ENCODE measurements around the gene NAPG. TPM values are rescaled to one million over a fixed set of nuclear protein-coding genes. Genes with fewer than 3 reads are reported as not detected.
A peak's percentile ranks its signal among the peaks of the same experiment; 100 is the strongest.

NAPG gene
- total and polyA plus RNA-seq, 5 experiments from 2014 or later: 12.8 to 34.8 (median 14.7) TPM

- no peak for ATAC-seq
- POLR2A ChIA-PET: no interaction called here
- Mint-ChIP-seq H3K27ac (no peak overlapping the region), H3K4me1 (peaks cover 0 to 8% (median 0%) of the 10 kb centered on the region in 4 donors), H3K36me3 (no peaks in the 10 kb centered on the region), H3K4me3 (no peak overlapping the region), H3K27me3 (peaks cover 16 to 51% (median 24%) of the 10 kb centered on the region in 5 donors), H3K9me3 (peaks cover 0 to 3% (median 0%) of the 10 kb centered on the region in 9 donors)
- DNase-seq: no peak
These were observed 7.1 kb upstream of the NAPG start for GRCh38 chr18:10518595-10519255.

GRCh38 chr18:10519366-10519765 is 6.5 kb upstream of the NAPG start:
- H3K36me3 Mint-ChIP-seq: no peaks in the 10 kb centered on the region
- H3K27ac Mint-ChIP-seq: peak overlapping the region in 1 of 10 donors; percentile 3
- H3K9me3 Mint-ChIP-seq: peaks cover 0 to 3% (median 0%) of the 10 kb centered on the region in 9 donors
- ATAC-seq (no peak), DNase-seq (no peak)
- H3K27me3 Mint-ChIP-seq: peaks cover 14 to 44% (median 20%) of the 10 kb centered on the region in 5 donors
- peaks cover 0 to 10% (median 1%) of the 10 kb centered on the region in 4 donors for H3K4me1 Mint-ChIP-seq
- no peak overlapping the region for H3K4me3 Mint-ChIP-seq
- POLR2A ChIA-PET: no interaction called here

GRCh38 chr18:10519999-10520935 is 5.6 kb upstream of the NAPG start:
- H3K36me3 Mint-ChIP-seq: no peaks in the 10 kb centered on the region
- POLR2A ChIA-PET: no interaction called here
- peaks cover 14 to 43% (median 18%) of the 10 kb centered on the region in 5 donors for H3K27me3 Mint-ChIP-seq
- DNase-seq (peak; percentile 40 to 77 (median 56)), ATAC-seq (peak; percentile 97 to 98)
- H3K27ac Mint-ChIP-seq: no peak overlapping the region
- H3K9me3 Mint-ChIP-seq: peaks cover 0 to 3% (median 0%) of the 10 kb centered on the region in 9 donors
- H3K4me3 Mint-ChIP-seq: no peak overlapping the region
- peaks cover 7 to 19% (median 10%) of the 10 kb centered on the region in 4 donors for H3K4me1 Mint-ChIP-seq

- DNase-seq (no peak), ATAC-seq (no peak)
- peaks cover 0 to 3% (median 0%) of the 10 kb centered on the region in 9 donors for H3K9me3 Mint-ChIP-seq
These were observed 4.3 kb upstream of the NAPG start for GRCh38 chr18:10521566-10521965.

GRCh38 chr18:10522574-10522973 is 3.3 kb upstream of the NAPG start:
- Mint-ChIP-seq H3K4me3 (no peak overlapping the region), H3K4me1 (peaks cover 15 to 36% (median 23%) of the 10 kb centered on the region in 4 donors), H3K9me3 (peaks cover 0 to 1% (median 0%) of the 10 kb centered on the region in 9 donors), H3K36me3 (no peaks in the 10 kb centered on the region), H3K27ac (no peak overlapping the region), H3K27me3 (peaks cover 9 to 21% (median 12%) of the 10 kb centered on the region in 5 donors)
- DNase-seq (no peak), ATAC-seq (no peak)
- POLR2A ChIA-PET: no interaction called here

More at GRCh38 chr18:10521566-10521965, 4.3 kb upstream of the NAPG start:
- Mint-ChIP-seq H3K4me1 (peaks cover 10 to 28% (median 15%) of the 10 kb centered on the region in 4 donors), H3K4me3 (no peak overlapping the region), H3K27me3 (peaks cover 12 to 30% (median 15%) of the 10 kb centered on the region in 5 donors), H3K27ac (peak overlapping the region in 1 of 10 donors; percentile 75), H3K36me3 (no peaks in the 10 kb centered on the region)
- POLR2A ChIA-PET: no interaction called here

- H3K36me3 Mint-ChIP-seq: no peaks in the 10 kb centered on the region
- peaks cover 5 to 12% (median 9%) of the 10 kb centered on the region in 5 donors for H3K27me3 Mint-ChIP-seq
- POLR2A ChIA-PET: no interaction called here
- H3K9me3 Mint-ChIP-seq: no peaks in the 10 kb centered on the region
- DNase-seq: no peak
- no peak overlapping the region for H3K27ac Mint-ChIP-seq
- peak overlapping the region in 1 of 10 donors; percentile 8 for H3K4me3 Mint-ChIP-seq
- ATAC-seq: no peak
- peaks cover 21 to 46% (median 32%) of the 10 kb centered on the region in 4 donors for H3K4me1 Mint-ChIP-seq
These were observed 2.3 kb upstream of the NAPG start for GRCh38 chr18:10523544-10523943.

- Mint-ChIP-seq H3K27ac (peak overlapping the region in 8 of 10 donors; percentile 11 to 98 (median 61)), H3K36me3 (no peaks in the 10 kb centered on the region), H3K4me3 (peak overlapping the region; percentile 94 to 99 (median 97)), H3K9me3 (no peaks in the 10 kb centered on the region), H3K4me1 (peaks cover 24 to 53% (median 40%) of the 10 kb centered on the region in 4 donors), H3K27me3 (peaks cover 0 to 2% (median 0%) of the 10 kb centered on the region in 5 donors)
- ATAC-seq (no peak), DNase-seq (no peak)
- POLR2A ChIA-PET: interaction anchor here (0.9 to 1.3 kb wide), 2 partner anchors 11 to 612 kb away, joined by 3 to 9 read pairs; partner anchors contain the start of gene VAPA
These were observed 1.1 kb upstream of the NAPG start for GRCh38 chr18:10524507-10525370.

- Mint-ChIP-seq H3K27me3 (no peaks in the 10 kb centered on the region), H3K4me1 (peaks cover 28 to 54% (median 45%) of the 10 kb centered on the region in 4 donors)
- no peak for ATAC-seq
These were observed 496 bp upstream of the NAPG start for GRCh38 chr18:10525371-10525691.

GRCh38 chr18:10526561-10526949 is 728 bp downstream of the NAPG start:
- H3K9me3 Mint-ChIP-seq: no peaks in the 10 kb centered on the region
- H3K27ac Mint-ChIP-seq: peak overlapping the region; percentile 69 to 98 (median 96)
- peaks cover 0 to 6% (median 0%) of the 10 kb centered on the region in 3 donors for H3K36me3 Mint-ChIP-seq
- H3K4me1 Mint-ChIP-seq: peaks cover 29 to 61% (median 52%) of the 10 kb centered on the region in 4 donors
- peak overlapping the region; percentile 85 to 99 (median 94) for H3K4me3 Mint-ChIP-seq
- no peaks in the 10 kb centered on the region for H3K27me3 Mint-ChIP-seq
- POLR2A ChIA-PET: no interaction called here
- DNase-seq: no peak
- no peak for ATAC-seq

More at GRCh38 chr18:10525371-10525691, 496 bp upstream of the NAPG start:
- no peaks in the 10 kb centered on the region for H3K9me3 Mint-ChIP-seq
- peak overlapping the region; percentile 94 to 99 (median 97) for H3K4me3 Mint-ChIP-seq
- peak overlapping the region in 8 of 10 donors; percentile 21 to 98 (median 97) for H3K27ac Mint-ChIP-seq
- H3K36me3 Mint-ChIP-seq: peaks cover 0 to 1% (median 0%) of the 10 kb centered on the region in 3 donors
- DNase-seq: no peak
- POLR2A ChIA-PET: interaction anchor here (0.9 to 1.3 kb wide), 2 partner anchors 10 to 612 kb away, joined by 3 to 9 read pairs; partner anchors contain the start of gene VAPA

- Mint-ChIP-seq H3K27ac (peak overlapping the region in 7 of 10 donors; percentile 15 to 77 (median 34)), H3K4me1 (peaks cover 29 to 66% (median 52%) of the 10 kb centered on the region in 4 donors), H3K9me3 (no peaks in the 10 kb centered on the region), H3K36me3 (peaks cover 0 to 15% (median 0%) of the 10 kb centered on the region in 3 donors), H3K4me3 (peak overlapping the region in 8 of 10 donors; percentile 3 to 55 (median 18)), H3K27me3 (no peaks in the 10 kb centered on the region)
- ATAC-seq (no peak), DNase-seq (no peak)
- POLR2A ChIA-PET: no interaction called here
These were observed 2.6 kb downstream of the NAPG start for GRCh38 chr18:10528439-10528838.

- H3K27ac Mint-ChIP-seq: peak overlapping the region in 3 of 10 donors; percentile 17 to 88 (median 53)
- POLR2A ChIA-PET: no interaction called here
- H3K27me3 Mint-ChIP-seq: no peaks in the 10 kb centered on the region
- H3K4me3 Mint-ChIP-seq: peak overlapping the region in 2 of 10 donors; percentile 14 to 29
- no peak for ATAC-seq
- no peaks in the 10 kb centered on the region for H3K9me3 Mint-ChIP-seq
- no peak for DNase-seq
- H3K36me3 Mint-ChIP-seq: peaks cover 0 to 25% (median 2%) of the 10 kb centered on the region in 3 donors
- H3K4me1 Mint-ChIP-seq: peaks cover 22 to 61% (median 47%) of the 10 kb centered on the region in 4 donors
These were observed 4.2 kb downstream of the NAPG start for GRCh38 chr18:10530002-10530401.

GRCh38 chr18:10530852-10531251 is 5.0 kb downstream of the NAPG start:
- POLR2A ChIA-PET: no interaction called here
- peaks cover 0 to 29% (median 2%) of the 10 kb centered on the region in 3 donors for H3K36me3 Mint-ChIP-seq
- ATAC-seq (no peak), DNase-seq (no peak)
- peaks cover 19 to 52% (median 41%) of the 10 kb centered on the region in 4 donors for H3K4me1 Mint-ChIP-seq
- H3K9me3 Mint-ChIP-seq: no peaks in the 10 kb centered on the region
- peak overlapping the region in 2 of 10 donors; percentile 17 to 20 for H3K27ac Mint-ChIP-seq
- no peaks in the 10 kb centered on the region for H3K27me3 Mint-ChIP-seq
- no peak overlapping the region for H3K4me3 Mint-ChIP-seq

Data from naive thymus-derived CD8-positive, alpha-beta T cell (primary cell).